ENCODE measurements around the gene NCOA1. TPM values are rescaled to one million over a fixed set of nuclear protein-coding genes. Genes with fewer than 3 reads are reported as not detected.
"Not testable (repeated sequence)": the region's sequence is repeated elsewhere in the genome, so short reads cannot be mapped to it uniquely, and the experiment has no call there.

NCOA1 gene
- total RNA-seq, 1 donor from 2014 or later, result 31.6 TPM

DNA sequence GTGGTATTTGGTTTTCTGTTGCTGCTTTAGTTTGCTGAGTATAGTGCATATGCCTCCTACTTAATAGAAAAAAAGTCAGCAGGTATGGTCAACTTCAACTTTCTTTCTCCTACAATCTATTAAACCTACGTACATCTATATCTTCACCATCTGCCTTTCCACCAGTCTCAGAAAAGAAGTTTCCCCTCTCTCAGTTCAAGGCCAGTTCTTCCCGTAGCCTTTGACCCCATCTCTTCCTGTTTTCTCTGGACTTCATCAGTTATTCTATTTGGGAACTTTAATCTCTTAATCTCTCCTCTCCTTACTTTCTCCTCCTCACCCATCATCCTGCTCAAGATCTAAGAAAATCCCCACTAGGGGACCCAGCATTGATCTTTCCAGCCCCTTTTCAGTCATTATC, 296.5 kb downstream of the NCOA1 start:
- DNase-seq (ENCODE audit: low spot score), result no peak

DNA sequence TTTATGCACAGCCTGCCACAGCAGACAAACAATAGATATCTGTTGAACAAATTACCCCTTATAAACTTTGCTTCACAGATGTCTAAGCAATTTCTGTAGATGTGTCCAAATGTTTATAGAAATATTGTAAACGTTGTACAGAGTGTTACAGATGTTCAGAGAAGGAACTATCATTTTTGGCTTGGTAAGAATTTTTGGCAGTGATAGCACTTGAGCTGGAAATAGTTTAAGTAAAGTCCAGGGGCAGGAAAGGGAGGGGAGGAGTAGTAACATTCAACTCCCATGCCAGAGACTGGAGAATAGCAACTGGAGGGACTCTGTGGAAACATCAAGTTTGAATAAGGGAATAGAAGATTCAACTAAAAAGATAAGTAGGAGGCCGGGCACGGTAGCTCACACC, 297.8 kb downstream of the NCOA1 start:
- DNase-seq (ENCODE audit: low spot score), result no peak

DNA sequence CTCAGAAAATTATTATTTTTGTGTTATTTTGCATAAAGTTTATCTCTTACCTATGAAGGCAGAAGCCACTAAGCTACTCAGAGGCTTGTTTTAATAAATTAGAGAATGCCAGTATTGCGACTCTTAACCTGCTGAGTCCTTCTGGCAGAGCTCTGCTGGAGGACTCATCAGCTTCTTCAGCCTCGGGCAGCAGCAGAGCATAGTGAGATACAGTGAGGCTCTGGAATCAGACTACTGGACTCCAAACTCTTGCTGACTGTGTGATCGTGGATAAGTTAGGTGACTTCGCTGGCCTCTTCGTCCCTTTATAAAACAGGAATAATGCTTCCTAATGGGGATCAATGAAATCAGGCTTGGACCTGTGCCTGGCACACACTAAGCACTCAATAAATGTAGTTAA, 300.4 kb downstream of the NCOA1 start:
- DNase-seq (ENCODE audit: low spot score), result no peak

DNA sequence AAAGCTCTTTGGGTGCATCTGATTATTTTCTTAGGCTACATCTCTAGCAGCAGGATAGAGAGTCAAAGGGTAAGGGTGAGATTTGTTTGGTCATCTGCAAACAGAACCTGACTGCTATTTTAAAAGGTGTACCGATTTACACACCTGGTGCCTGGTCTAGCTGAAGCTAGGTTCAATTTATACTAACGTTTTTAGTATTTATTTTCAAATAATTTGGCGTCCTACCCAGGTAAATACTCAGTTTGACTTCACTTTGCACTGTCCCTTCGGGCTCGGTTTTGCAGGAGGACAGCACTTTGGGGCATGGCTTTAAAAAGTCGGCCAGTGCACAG, 301.5 kb downstream of the NCOA1 start:
- no peak for DNase-seq (ENCODE audit: low spot score)

DNA sequence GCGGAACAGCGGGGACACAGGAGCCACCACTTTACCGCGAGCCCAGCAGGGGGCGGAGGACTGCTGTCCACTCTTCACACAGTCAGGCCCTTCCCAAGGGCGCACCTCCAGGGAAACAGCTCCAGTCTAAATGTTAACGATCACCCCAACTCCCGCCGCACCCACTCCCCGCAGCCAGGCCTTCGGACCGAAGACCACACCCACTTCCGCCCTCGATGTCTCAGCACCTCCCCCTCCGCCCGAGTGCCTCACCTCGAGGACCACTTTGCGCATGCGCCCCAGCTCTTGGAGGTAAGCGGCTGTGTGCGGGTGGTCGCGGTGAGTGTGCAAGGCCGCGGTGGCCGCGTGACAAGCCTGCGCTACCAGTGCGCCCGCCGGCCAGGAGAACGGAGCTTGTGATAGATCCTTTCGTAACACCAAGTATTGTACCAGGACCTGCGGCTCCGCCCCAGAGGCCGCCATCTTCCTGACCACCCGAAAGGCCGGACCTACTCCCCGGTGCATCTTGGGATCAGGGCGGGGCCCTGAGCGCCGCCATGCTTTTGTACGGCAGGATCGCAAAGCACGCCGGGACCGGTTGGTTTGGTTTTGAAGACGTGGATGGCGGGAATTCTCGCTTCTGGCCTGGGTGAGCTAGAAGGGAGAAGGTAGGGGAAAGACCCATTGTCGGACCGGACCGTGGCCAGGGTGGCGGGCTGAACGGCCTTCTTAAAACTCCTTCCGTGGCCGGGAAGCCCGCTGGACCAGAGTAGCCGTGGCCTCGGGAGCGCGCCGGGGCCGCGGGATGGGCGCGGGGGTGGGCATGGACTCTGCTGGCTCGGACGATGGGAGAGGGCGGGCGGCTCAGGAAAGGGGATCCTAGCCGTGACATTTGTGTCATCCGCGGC, 302.1 kb downstream of the NCOA1 start, which contains the start of the genes CENPO and PTRHD1:
TSS of gene CENPO (plus strand) at position 552 of the 887 bp plus-strand sequence. CDS start 495 bp downstream, outside the sequence.
TSS of gene PTRHD1 (minus strand) at position 518 of the 887 bp plus-strand sequence. CDS start at position 504, 14 bp downstream.
- peak; percentile 97 for DNase-seq (ENCODE audit: low spot score)

DNA sequence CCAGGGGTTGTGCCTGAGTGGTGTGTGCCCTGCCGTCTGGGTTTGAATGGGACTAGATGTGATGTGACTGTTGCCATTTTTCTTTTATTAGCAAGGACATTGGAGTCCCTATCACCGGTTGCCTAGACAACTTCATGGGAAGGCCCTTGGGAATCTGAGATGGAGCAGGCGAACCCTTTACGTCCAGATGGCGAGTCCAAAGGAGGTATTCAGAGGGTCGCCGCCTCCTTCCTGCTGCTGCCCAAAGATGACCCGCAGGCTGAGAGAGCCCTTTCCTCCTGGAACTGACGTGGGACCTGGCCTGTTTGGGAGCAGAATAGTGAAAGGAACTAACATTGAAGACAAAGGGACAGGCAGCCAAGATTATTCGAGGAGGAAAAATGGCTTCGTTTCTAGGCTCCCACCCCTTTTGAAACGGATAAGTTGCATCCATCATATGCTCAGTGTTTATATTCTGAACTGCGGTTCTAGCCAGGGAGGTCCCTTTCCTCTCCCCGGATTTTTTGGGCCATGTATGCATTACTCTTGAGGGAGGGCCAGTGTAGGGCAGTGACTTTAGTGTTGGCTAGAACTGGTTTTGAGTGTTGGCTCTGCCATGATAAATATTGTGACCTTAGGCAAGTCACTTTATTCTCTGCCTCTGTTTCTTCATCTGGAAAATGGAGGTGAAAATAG, 302.8 kb downstream of the NCOA1 start:
- DNase-seq (ENCODE audit: low spot score), result no peak

DNA sequence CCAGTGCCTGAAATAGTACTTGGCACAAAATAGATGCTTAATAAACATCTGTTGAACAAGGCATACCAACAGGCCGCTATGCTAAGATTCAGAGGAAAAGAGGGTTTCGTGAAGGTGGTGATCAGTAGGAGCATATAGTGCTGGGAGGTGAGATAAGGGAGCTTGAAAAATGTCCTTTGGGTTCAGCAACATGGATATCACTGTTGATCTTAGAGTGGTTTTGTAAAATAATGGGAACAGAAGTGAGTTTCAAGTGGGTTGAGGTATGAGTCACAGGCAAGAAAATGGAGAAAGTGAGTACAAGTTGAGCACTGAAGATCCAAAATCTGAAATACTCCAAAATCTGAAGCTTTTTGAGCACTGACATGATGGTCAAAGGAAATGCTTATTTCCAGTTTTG, 306.6 kb downstream of the NCOA1 start:
- DNase-seq (ENCODE audit: low spot score), result no peak

DNA sequence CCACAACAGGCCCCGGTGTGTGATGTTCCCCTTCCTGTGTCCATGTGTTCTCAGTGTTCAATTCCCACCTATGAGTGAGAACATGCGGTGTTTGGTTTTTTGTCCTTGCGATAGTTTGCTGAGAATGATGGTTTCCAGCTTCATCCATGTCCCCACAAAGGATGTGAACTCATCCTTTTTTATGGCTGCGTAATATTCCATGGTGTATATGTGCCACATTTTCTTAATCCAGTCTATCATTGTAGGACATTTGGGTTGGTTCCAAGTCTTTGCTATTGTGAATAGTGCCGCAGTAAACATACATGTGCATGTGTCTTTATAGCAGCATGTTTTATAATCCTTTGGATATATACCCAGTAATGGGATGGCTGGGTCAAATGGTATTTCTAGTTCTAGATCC, 309.4 kb downstream of the NCOA1 start:
- not testable (repeated sequence) for DNase-seq (ENCODE audit: low spot score)

DNA sequence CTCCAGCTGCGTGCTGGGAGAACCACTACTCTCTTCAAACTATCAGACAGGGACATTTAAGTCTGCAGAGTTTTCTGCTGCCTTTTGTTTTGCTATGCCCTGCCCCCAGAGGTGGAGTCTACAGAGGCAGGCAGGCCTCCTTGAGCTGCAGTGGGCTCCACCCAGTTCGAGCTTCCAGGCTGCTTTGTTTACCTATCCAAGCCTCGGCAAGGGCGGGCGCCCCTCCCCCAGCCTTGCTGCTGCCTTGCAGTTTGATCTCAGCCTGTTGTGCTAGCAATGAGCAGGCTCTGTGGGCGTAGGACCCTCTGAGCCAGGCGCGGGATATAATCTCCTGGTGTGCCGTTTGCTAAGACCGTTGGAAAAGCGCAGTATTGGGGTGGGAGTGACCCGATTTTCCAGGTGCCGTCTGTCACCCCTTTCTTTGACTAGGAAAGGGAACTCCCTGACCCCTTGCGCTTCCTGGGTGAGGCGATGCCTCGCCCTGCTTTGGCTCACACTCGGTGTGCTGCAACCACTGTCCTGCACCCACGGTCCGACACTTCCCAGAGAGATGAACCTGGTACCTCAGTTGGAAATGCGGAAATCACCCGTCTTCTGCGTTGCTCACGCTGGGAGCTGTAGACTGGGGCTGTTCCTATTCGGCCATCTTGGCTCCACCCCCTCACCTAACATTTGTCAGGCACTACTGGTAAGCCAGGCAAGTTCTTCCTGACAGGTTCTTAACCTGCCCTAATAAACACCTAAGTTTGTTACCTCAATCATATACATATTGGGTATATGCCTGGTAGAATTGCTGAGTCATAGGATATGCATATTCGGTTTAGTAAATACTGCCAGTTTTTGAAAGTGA, 315.0 kb downstream of the NCOA1 start:
- DNase-seq (ENCODE audit: low spot score), result peak; percentile 5

DNA sequence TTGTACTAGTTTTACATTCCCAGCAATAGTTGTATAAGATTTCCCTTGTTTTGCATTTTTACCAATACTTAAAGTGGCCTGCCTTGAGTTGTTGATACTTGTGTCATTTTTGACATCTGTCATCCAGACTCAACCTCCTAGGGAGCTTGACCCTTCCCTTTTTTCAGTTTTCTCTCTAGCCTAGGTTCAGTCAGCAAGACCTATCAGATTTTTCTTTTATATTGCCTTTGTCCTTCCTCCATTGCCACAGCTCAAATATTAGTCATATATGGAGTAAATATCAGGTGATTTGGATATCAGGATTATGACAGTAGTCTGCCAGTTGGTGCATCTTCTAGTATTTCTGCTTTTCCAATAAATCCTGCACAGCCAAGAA, 315.6 kb downstream of the NCOA1 start:
- DNase-seq (ENCODE audit: low spot score), result no peak

DNA sequence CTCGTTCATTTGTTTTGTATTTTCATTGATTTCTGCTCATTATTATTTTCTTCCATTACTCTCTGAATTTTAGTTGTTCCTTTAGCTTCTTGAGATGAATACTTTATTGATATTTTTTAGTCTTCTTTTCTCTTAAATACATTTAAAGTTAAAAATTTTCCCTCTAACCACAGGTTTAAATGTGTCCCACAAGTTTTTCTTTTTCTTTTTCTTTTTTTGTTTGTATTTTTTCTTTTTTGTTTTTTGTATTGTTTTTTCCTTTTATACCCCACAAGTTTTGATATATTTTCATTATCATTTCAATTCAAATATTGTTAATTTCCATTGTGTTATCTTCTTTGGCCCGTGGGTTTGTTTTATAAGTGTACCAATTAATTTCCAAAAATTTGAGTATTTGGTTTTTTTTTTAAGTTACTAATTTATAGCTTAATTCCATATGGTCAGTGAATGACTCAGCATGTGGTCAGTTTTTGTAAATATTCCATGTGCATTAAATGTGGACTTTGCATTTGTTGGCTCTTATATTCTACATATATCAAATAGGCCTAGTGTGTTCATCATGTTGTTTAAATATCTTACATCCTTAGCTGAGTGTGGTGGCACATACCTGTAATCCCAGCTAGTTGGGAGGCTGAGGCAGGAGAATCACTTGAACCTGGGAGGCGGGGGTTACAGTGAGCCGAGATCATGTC, 318.4 kb downstream of the NCOA1 start:
- no peak for DNase-seq (ENCODE audit: low spot score)

DNA sequence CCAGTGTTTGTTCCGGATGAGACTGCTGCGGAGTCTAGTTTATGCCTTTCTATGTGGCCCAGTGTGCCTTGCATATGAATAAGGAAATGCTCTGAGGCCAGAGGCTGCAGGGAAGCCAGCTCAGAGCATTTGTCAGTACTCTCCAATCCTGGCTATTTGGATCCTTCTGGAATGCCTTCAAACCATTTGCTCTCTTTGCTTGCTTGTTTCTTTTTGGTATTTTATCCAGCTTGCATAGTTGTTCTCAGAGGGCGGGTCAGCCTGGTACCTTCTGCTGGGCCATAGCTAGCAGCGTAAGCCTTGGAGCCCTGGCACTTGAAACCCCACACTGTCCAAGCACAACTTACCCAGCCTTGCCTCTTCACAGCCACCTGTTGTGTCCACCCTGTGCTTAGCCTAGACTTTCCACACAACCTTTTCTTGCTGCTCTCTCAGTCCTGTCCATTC, 322.7 kb downstream of the NCOA1 start:
- no peak for DNase-seq (ENCODE audit: low spot score)

DNA sequence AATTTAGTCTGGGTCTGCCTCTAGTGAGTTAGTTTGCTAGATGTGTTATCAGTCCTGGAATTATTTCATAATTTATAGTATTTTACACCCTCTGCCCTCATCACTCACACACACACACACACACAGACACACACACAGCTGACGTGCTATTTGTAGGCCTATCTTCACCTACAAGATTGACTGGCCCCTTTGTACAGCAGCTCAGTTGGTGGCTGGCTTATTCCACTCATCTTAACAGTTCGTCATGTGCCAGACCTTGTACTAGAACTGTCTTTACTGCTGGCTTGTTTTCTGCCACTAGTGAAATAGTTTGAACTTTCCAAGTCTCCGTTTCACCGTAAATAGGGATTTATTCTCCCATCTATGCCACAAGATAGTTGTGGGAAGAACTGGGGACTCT, 323.5 kb downstream of the NCOA1 start:
- DNase-seq (ENCODE audit: low spot score), result no peak

DNA sequence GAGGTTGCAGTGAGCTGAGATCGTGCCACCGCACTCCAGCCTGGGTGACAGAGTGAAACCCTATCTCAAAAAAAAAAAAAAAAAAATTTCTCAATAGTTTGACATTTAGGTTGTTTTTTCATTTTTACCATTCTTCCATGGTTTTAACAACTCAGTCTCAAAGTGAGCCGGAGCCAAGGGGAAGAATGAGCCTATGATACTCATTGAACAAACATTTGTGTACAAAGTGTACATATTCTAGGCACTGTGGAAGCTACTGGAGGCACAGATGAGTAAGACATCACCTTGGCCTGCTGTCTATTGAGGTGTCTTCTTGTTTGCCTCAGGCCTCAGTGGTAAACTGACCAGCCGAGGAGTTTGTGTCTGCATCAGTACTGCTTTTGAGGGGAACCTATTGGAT, 324.1 kb downstream of the NCOA1 start:
- no peak for DNase-seq (ENCODE audit: low spot score)

DNA sequence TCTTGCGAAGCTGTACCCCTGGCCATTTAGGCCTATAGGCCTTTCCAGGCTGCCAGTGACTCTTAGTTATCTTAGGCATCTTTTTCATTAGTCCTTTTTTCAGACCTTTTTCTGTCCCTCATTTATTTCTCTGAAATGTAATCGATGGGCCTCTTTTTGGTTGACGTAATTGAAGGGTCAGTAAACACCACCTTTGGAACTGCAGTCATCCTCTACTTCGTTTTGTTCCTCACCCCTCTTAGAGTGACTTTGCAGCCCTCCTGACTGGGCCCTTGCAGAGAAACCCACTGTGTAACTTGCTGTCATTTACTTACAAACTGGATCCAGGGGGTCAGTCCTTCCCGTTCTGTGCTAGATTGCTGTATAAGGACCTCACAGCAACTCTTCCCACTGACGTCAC, 325.4 kb downstream of the NCOA1 start:
- peak; percentile 6 for DNase-seq (ENCODE audit: low spot score)

DNA sequence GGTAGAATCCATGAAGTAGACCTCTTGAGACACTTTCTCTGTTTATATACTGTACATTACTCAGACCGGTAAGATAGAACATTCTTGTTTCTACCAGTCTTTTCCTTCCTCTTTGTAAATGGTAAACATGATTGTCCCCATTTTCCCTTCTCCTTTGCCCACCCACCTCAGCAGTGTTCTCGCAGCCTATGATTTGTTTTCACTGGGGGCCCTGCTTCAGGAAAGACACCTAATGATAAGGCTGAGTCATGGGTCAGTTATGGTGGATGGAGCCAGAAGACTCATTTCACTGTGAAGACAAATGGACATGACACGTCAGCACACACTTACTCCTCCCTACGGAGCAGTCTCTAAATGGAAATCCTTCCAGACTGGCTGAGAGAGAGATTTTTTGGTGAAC, 325.8 kb downstream of the NCOA1 start:
- DNase-seq (ENCODE audit: low spot score), result peak; percentile 6

DNA sequence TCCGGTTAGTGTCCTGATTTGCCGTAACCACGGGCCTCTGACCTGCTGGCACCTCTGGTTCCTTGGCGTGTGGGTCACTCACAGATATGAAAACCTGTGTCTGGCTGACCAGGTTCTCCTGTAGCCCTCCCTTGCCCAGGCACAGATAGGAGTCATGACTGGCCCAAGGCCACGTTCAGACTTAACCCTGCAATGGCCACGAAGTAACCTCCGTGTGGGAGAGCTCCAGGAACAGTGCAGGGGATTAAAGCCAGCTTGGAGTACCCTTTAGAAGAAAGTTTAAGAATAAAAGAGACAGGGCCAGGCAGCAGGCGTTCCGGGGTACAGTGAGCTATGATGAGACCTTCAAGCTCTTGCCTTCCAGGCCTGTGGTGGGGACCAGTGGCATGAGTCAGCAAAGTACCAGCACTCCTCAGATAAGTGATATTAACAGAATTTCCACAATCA, 327.7 kb downstream of the NCOA1 start:
- peak; percentile 5 for DNase-seq (ENCODE audit: low spot score)

DNA sequence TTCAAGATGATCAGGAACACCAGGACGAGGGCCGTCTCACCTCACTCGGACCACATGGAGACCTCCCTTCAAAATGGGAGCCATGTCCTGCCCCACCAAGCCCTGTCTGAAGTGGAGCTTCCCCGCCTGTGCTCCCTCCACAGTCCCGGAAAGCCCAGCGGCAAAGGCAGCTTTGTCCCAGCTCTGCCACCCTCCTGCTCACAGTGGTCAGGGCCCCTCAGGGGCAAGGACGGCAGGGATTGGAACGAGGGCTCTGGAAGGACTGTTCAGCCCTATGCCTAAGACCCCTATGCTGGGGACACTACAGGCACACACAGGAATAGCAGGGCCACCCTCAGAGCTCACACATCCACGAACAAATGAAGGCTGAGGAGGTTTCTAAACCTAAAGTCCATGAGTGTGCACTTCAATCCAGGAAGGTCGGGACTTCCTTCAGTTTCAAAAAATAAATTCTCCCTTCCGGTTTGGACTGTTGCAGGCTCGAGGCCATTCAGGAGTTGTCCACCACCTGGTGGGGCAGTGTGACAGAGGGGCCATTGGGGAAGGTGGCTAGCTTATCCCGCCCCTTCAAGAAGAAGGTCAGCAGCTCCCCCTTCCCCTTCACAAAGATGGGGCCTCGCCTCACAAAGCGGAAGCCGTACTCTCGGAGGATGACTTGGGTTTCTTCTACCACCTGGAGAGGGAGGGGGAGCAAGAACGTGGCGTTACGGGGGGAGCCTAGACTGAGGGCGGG, 328.6 kb downstream of the NCOA1 start:
- peak; percentile 7 for DNase-seq (ENCODE audit: low spot score)

DNA sequence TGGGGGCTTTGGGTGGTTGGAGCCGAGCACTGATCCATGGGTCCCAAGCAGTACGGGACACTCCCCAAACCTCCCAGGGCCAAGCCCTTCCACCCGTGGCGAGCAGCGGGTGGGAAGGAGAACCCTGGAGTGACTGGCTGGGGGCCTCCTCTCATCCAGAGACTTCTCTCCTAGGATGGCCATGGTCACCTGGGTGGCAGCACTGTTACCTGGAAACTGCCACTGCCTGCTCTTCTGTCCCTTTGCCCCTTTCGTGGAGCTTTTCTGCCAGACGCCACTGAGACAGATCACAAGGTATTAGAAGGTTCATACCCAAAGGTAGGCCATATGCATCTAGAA, 329.1 kb downstream of the NCOA1 start:
- DNase-seq (ENCODE audit: low spot score), result no peak

All from mucosa of gallbladder (tissue), 1 donor.